Measurements from ENCODE around the gene CAPN2.

Gene CAPN2

GRCh38 chr1:223747838-223748335 is 35.5 kb downstream of the CAPN2 start (continued):
- TF ChIP-seq, protein P1, sequence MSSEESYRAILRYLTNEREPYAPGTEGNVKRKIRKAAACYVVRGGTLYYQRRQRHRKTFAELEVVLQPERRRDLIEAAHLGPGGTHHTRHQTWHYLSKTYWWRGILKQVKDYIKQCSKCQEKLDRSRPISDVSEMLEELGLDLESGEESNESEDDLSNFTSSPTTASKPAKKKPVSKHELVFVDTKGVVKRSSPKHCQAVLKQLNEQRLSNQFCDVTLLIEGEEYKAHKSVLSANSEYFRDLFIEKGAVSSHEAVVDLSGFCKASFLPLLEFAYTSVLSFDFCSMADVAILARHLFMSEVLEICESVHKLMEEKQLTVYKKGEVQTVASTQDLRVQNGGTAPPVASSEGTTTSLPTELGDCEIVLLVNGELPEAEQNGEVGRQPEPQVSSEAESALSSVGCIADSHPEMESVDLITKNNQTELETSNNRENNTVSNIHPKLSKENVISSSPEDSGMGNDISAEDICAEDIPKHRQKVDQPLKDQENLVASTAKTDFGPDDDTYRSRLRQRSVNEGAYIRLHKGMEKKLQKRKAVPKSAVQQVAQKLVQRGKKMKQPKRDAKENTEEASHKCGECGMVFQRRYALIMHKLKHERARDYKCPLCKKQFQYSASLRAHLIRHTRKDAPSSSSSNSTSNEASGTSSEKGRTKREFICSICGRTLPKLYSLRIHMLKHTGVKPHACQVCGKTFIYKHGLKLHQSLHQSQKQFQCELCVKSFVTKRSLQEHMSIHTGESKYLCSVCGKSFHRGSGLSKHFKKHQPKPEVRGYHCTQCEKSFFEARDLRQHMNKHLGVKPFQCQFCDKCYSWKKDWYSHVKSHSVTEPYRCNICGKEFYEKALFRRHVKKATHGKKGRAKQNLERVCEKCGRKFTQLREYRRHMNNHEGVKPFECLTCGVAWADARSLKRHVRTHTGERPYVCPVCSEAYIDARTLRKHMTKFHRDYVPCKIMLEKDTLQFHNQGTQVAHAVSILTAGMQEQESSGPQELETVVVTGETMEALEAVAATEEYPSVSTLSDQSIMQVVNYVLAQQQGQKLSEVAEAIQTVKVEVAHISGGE (tag by site-specific recombination; conservative IDR thresholded peaks at IDR 0.05; ENCODE audit: low read depth), result no peak
- TF ChIP-seq PRDM1 (tag by site-specific recombination; IDR thresholded peaks at IDR 0.05), result no peak
- peak; percentile 90 for TF ChIP-seq ZIC2 (tag by site-specific recombination; IDR thresholded peaks at IDR 0.05)

DNA sequence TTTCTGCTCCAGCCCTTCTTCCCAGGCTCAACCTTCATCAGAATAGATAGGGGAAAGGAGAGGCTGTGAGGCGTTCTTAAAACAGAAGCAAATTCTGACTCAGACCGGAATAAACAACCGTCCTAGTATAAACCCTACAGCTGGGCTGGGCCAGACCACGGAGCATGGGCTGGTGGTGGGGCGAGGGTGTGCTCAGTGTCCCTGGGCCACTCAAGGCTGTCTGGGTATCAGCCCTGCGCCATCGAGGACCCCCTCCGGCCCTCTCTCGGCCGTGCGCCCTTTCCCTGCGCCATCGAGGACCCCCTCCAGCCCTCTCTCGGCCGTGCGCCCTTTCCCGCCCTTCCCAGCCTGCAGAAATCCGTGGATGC is 36.0 kb downstream of the CAPN2 start:
- H3K4me3 ChIP-seq (ENCODE audit: low read depth, low read length), result no peak overlapping the region
- ChIA-PET POLR2A (no interaction called here), CTCF (interaction anchor here (0.9 to 5.0 kb wide), 12 partner anchors 9 to 78 kb away, joined by 3 to 70 read pairs (median 12); no protein-coding TSS in a partner anchor)
- H3K36me3 ChIP-seq (ENCODE audit: control insufficient read depth in 2 of 2, insufficient read depth in 1 of 2, low read length in 2 of 2), result peaks cover 42 to 88% of the 10 kb centered on the region in 2 experiments
- no peak overlapping the region for H3K27ac ChIP-seq (ENCODE audit: extremely low read depth, low read depth, low read length)
- H3K4me1 ChIP-seq (ENCODE audit: control insufficient read depth, insufficient read depth, low read length), result no peaks in the 10 kb centered on the region
- no peaks in the 10 kb centered on the region for H3K9me3 ChIP-seq (ENCODE audit: control insufficient read depth, insufficient read depth, low read depth, low read length)
- TF ChIP-seq OSR2 (tag by site-specific recombination; IDR thresholded peaks at IDR 0.05) (no peak), ZNF155 (tag by site-specific recombination; IDR thresholded peaks at IDR 0.05) (no peak), ZSCAN30 (tag by site-specific recombination; IDR thresholded peaks at IDR 0.05) (no peak), SP7 (tag by site-specific recombination; IDR thresholded peaks at IDR 0.05) (no peak), ZNF747 (tag by site-specific recombination; IDR thresholded peaks at IDR 0.05) (no peak), ZBTB1 (tag by site-specific recombination; IDR thresholded peaks at IDR 0.05) (no peak)

GRCh38 chr1:223748773-223749733 is 36.7 kb downstream of the CAPN2 start:
- Histone ChIP-seq H3K9me3 (ENCODE audit: control insufficient read depth, insufficient read depth, low read depth, low read length) (no peaks in the 10 kb centered on the region), H3K36me3 (ENCODE audit: control insufficient read depth in 2 of 2, insufficient read depth in 1 of 2, low read length in 2 of 2) (peaks cover 44 to 92% of the 10 kb centered on the region in 2 experiments), H3K27ac (ENCODE audit: extremely low read depth, low read depth, low read length) (no peak overlapping the region), H3K4me1 (ENCODE audit: control insufficient read depth, insufficient read depth, low read length) (no peaks in the 10 kb centered on the region), H3K4me3 (ENCODE audit: low read depth, low read length) (no peak overlapping the region)
- POLR2A ChIA-PET, result interaction anchor here (0.8 to 1.1 kb wide), 3 partner anchors 12 to 51 kb away, joined by 3 to 4 read pairs (median 4); no protein-coding TSS in a partner anchor
- CTCF ChIA-PET, result interaction anchor here (0.5 to 5.0 kb wide), 42 partner anchors 8 to 1203 kb away, joined by 3 to 70 read pairs (median 4); partner anchors contain the start of gene CAPN2
- TF ChIP-seq SP7 (tag by site-specific recombination; IDR thresholded peaks at IDR 0.05) (peak; percentile 40; the same call in 1 of the 2 replicates), ZNF600 (tag by site-specific recombination; IDR thresholded peaks at IDR 0.05) (peak; percentile 58), RBAK (tag by site-specific recombination; IDR thresholded peaks at IDR 0.05) (no peak), ZNF639 (tag by site-specific recombination; IDR thresholded peaks at IDR 0.05) (no peak), ZFP69B (tag by site-specific recombination; IDR thresholded peaks at IDR 0.05) (peak; percentile 23; the same call in 1 of the 2 replicates), ZNF549 (tag by site-specific recombination; IDR thresholded peaks at IDR 0.05) (no peak), ZNF48 (tag by site-specific recombination; IDR thresholded peaks at IDR 0.05) (no peak), ZBTB8A (tag by site-specific recombination; IDR thresholded peaks at IDR 0.05) (peak; percentile 66), ZNF658 (tag by site-specific recombination; IDR thresholded peaks at IDR 0.05) (no peak), ZBTB26 (tag by site-specific recombination; optimal IDR thresholded peaks at IDR 0.05) (peak; percentile 29), ZNF18 (tag by site-specific recombination; IDR thresholded peaks at IDR 0.05) (peak; percentile 60), ZNF660 (tag by site-specific recombination; IDR thresholded peaks at IDR 0.05) (peak; percentile 86), WT1 (tag by site-specific recombination; IDR thresholded peaks at IDR 0.05) (0 out of 2 replicates have a peak, but pooled peaks have one; percentile 31)
- TF ChIP-seq, protein P2, sequence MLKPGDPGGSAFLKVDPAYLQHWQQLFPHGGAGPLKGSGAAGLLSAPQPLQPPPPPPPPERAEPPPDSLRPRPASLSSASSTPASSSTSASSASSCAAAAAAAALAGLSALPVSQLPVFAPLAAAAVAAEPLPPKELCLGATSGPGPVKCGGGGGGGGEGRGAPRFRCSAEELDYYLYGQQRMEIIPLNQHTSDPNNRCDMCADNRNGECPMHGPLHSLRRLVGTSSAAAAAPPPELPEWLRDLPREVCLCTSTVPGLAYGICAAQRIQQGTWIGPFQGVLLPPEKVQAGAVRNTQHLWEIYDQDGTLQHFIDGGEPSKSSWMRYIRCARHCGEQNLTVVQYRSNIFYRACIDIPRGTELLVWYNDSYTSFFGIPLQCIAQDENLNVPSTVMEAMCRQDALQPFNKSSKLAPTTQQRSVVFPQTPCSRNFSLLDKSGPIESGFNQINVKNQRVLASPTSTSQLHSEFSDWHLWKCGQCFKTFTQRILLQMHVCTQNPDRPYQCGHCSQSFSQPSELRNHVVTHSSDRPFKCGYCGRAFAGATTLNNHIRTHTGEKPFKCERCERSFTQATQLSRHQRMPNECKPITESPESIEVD (tag by site-specific recombination; IDR thresholded peaks at IDR 0.05), result no peak

Measured in HEK293 (cell line).